ENCODE measurements around the gene CALHM3. TPM values are rescaled to one million over a fixed set of nuclear protein-coding genes. Genes with fewer than 3 reads are reported as not detected.
A peak's percentile ranks its signal among the peaks of the same experiment; 100 is the strongest.
"Not testable (repeated sequence)": the region's sequence is repeated elsewhere in the genome, so short reads cannot be mapped to it uniquely, and the experiment has no call there.

CALHM3 gene
- total RNA-seq, 1 donor from 2014 or later = not detected

DNA sequence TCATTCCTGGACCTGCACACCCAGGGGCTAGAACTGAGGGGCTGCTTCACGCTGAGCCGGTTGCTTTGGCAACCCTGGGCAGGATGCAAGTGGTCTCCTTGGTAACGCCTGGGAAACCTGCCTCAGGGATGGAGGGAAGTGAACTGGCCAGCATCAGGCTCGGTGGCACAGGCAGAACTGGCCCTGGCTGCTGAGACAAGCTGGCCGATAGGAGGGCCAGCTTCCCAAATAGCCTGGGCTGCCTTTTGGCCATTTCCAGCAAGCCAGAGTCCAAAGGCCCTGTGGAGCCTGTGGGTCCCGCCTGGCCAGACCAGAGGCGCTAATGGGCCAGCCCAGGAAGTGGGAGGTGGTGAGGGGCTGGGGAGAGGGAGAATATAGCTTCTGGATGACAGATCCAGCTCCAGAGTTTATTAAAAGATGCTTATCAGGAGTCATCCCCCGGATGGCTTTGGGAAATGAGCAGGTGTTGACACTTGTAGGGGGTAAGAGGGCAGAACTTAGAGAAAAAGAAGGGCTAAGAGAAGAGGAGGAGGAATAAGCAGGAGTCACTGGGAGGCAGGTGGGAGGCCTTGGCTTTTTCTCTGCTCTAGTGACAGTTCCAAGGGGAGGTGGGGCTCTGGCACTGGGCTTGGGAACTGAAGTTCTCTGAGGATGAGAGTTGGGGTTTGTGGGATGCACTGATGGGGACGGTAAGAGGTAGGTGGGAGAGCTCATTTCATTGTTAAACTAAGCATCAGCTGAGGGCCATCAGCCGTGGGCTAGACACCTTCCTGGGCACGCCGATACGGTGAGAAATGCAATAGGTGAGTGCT lies 24.0 kb upstream of the CALHM3 start:
- no peak for DNase-seq (ENCODE audit: low read depth)

DNA sequence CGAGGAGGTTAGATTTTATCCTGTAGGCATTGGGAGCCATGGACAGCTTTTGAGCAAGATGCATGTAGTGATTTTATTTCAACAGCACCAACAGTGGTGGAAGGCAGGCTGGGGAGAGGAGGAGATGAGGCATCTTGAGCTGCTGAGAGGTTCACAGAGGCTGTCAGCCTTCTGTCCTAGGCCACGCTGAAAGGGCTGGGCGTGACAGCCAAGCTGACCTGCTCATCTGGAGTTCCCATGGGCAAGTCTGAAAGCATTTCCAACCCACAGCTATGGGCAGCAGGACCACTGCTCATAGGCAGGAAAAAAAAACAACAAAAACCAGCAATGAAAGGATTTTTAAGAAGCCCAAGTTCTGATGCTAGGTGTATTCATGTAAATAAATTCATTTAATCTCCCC lies 22.1 kb upstream of the CALHM3 start:
- DNase-seq (ENCODE audit: low read depth) = no peak

DNA sequence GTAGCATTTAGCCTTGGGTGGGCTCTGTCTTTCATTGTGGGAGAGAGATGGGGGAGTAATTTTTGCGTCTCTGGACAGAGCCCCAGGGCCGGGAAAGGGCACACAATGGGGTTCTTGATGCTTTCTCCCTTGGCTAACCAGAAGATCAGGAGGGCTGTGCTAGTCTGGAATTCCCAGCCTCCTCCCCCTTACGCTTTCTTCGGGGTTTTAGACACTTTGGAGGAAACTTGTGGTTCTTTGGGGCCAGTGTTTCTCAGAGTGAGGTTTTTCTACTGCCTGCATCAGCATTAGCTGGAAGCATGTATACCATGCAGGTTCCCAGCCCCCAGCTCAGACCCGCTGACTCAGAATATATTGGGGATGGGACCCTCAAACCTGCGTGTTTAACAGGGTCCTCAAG lies 21.4 kb upstream of the CALHM3 start:
- DNase-seq (ENCODE audit: low read depth) = no peak

DNA sequence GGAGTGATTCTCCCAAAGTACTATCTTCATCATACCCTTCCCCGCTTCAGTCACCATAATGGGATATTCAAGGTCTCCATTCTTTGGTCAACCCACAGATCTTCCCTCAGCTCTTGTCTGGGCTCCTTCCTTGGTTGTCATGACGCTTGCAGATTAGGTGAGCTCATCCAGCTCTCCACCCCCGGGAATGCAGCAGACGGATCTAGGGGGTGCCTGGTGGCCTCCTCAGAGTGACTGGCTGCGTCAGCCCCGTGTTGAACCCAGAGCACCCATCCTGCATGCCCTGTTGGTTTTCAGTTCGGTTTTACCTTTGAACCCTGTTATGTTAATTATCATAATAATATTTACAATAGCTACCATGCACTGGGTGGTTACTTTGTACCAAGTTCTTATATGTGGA lies 20.8 kb upstream of the CALHM3 start:
- DNase-seq (ENCODE audit: low read depth) = no peak

DNA sequence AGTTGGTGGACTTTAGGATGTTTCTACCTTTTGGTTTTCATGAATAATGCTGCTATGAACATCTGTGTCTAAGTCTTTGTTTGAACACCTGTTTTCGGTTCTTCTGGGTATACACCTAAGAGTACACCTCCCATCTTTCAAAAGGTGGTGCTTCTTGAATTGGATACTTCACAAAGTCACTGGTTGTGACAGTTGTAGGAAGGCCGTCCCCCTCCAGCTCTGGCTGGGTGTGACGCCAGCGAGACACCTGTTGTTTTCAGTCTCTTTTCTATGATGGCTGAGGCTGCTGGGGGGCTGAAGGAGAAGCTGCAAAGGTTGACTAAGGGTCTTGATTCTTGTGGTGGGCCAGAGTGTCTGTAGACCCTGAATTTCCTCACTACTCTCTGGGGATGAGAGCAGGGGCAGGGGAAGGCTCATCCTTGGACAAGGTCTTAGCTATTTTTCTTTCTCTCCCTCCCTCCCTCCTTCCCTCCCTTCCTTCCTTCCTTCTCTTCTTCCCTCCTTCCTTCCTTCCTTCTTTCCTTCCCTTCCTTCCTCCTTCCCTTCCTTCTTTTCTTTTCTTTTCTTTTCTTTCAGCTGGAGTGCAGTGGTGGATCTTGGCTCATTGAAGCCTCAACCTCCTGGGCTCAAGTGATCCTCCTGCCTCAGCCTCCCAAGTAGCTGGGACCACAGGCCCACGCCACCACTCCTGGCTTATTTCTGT lies 20.0 kb upstream of the CALHM3 start:
- DNase-seq (ENCODE audit: low read depth) = peak; percentile 64

DNA sequence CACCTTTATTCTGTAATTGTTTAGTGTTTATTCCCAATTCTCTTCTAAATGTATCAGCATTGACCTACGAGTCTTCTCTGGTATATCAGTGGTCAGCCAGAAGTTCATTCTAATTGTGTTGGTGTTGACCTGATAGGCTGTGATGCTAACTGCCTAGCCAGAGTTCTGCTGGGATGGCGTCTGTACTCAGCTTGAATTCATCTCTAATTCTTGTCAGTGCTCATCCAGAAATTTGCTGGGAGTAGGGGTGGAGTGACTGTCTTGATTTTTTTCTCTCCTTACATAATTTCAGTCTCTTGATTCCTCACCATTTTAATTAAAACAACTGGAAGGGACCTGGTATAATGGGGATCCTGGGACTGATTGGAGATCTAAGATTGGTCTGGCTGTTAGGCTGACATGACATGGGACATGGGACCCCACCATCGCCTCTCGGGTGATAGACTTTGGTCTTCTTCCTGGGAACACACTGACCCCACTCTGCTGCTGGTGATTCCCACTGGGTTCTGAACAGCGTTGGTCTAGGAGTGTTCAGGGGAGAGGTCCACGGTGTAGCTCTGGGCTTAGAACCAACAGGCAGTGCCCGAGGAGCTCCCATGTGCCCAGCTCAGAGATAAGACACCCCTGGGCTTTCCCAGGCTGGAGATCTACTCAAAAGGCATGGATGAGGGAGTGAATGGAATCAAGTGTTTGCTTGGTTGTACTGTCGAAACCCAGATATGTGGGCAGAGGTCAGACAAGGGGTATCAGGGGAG lies 18.3 kb upstream of the CALHM3 start:
- no peak for DNase-seq (ENCODE audit: low read depth)

DNA sequence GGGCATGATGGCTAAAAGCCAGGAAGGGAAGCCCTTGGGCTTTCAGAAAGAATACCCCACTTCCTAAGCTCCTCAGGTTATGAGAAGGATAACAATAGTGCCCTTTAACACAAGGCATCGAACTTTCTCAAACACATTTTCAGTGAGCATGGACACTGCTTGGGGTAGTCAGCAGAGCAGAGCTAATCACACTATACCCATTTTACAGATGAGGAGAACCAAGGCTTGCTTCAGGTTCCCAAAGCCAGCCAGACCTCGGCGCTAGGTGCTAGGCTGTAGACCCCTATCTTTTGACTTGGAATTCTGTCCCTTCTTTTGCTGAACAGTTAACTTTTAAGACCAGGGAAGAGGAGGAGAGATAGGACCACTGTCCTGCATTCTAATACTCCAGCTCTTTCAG lies 16.3 kb upstream of the CALHM3 start:
- no peak for DNase-seq (ENCODE audit: low read depth)

DNA sequence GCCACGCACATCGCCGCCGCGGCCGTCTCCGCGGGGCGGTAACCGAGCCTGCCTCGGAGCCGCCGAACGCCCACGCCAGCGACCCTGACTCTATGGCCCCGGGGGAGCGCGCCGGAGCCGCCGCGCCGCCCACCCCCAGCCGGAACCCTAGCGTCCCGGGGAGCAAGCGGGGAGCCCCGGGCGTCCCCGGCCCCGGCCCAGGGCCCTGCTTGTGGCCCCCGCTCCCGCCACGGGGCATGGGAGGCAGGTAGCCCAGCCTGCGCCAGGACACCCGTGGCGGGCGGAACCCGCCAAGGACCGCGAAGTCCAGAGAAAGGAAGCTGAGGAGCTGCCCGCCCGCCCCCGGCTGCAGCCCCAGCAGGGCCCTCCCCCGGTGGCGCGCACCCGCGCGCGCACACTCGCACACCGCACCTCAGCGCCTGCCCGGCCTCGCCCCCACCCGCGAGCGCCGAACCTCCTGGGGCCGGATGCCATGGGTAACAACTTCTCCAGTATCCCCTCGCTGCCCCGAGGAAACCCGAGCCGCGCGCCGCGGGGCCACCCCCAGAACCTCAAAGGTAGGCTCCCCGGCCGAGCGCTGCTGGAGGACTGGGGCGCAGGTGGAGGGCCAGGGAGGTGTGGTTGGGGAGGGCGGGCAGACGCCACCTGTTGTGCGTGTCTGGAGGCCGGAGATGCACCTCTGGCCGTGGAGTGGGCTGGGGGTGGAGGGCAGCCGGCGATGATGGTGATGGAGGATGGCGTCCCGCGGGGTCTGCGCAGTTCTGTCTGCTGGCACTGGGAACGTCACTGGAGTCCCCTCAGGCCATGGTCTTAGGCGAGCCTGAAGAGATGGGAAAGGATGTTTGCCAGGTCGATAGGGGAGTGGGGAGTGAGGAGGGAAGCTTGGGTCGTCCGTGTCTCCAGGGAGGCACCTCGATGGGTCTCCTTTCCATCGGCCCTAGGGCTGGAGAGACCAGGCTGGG lies 15.2 kb upstream of the CALHM3 start:
- DNase-seq (ENCODE audit: low read depth) = no peak

DNA sequence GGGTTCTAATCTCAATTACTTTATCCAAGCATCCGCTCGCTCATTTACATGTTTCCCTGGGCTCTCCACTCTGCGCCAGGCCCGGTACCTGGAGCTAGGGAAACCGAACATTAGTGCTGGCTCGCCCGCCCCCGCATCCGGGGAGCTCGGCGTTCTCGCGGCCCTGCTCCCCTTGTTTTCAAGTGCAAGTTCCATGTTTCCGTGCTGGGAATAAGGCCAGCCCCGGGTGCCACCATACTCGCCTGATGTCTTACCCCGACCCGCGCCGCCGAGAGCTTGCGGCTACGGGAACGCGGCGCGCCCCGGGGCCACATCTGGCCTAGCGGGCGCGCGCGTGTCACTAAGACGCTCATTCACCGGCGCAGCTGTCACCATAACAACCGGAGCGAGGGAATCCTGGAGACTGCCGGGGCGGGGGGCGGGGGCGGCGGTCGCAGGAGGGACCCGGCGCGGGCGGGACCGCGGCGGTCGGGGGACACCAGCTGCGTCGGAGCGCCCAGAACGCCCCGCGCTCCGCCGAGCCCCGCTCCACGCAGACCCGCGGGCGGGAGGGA lies 14.4 kb upstream of the CALHM3 start, which contains the start of gene NEURL1:
TSS of gene NEURL1 (plus strand) at position 344 of the 554 bp plus-strand sequence. CDS start 683 bp downstream, outside the sequence.
- DNase-seq (ENCODE audit: low read depth) = peak; percentile 52

DNA sequence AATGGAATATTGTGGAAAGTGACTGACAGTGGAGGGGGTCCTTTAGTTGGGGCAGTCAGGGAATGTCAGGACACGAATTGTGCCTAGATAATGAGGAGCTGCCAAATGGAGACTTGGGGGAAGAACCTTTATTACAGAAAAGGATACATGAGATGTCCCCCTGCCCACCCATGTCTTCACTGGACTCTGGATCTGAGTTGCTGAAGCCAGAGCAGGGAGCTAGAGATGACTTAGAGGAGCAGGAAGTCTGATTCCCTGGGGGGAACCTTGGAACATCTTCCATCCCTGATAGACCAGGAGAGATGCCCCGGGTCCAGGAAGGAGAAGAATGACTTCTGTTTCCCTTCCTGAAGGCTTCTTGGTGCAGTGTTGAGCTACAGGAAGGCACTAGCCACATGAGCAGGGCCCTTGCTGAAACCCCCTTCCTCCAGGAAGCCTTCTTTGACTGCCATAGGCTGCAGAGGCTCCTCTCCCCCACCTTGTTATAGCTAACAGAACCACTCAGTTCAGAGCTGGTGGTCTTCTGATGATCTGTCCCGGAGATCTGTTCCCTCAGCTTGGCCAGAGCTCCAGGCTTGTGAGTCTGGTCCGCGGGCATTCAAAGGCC lies 13.7 kb upstream of the CALHM3 start:
- DNase-seq (ENCODE audit: low read depth) = no peak

DNA sequence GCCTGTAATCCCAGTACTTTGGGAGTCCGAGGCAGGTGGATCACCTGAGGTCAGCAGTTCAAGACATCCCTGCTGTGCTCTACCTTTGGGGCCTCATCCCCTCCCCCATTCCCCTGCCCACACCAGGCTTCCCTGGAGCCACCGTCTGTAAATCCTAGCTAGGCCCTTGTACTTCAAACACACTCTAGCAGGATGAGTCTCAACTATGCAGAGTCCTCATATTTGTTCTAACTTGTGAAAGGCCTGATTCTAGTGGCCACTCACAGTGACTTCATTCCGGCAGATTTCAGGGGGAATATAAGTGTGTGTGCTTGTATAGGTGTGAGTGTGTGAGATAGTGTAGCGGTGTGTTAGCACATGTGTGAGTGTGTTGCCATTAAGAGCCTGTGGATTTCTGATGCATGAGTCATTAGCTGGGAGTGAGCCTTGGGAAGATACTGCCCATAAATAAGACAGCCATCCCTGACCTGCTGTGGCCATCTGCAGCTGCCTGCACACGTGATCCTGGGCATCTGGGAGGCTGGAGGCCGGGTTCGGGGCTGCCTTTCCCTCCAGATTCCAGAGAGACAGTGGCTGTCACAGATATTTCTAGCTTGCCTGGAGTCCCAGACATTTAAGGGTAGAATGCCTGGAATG lies 12.8 kb upstream of the CALHM3 start:
- peak; percentile 98 for DNase-seq (ENCODE audit: low read depth)

DNA sequence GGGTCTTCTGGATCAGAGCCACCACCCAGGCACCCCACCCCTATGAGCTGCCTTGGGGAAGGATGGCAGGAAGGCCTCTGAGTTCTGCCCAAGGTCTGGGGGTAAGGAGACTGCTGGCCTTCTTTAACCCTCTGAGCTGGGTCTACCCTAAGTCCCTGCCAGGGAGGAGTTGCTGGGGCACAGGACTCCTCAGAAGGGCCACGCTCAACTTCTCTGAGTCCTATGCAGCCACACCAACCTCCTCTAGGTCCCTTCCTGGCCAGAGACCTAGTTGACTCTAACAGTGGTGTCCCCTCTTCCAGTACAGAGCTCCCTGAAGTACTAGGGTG lies 11.9 kb upstream of the CALHM3 start:
- no peak for DNase-seq (ENCODE audit: low read depth)

DNA sequence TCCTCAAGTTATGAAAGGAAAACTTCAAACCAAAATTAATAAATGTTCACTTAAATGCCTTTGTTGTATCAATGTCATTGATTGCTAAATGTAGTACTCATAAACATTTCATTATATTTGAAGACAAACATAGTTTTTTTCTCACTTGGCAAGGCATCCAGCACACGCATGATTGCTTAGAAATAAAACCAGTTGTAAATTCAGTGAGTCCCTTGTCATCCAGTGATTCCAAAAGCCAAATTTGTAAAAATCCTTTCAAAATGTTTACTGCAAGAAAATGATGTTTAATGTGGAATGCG lies 8.3 kb upstream of the CALHM3 start:
- no peak for DNase-seq (ENCODE audit: low read depth)

DNA sequence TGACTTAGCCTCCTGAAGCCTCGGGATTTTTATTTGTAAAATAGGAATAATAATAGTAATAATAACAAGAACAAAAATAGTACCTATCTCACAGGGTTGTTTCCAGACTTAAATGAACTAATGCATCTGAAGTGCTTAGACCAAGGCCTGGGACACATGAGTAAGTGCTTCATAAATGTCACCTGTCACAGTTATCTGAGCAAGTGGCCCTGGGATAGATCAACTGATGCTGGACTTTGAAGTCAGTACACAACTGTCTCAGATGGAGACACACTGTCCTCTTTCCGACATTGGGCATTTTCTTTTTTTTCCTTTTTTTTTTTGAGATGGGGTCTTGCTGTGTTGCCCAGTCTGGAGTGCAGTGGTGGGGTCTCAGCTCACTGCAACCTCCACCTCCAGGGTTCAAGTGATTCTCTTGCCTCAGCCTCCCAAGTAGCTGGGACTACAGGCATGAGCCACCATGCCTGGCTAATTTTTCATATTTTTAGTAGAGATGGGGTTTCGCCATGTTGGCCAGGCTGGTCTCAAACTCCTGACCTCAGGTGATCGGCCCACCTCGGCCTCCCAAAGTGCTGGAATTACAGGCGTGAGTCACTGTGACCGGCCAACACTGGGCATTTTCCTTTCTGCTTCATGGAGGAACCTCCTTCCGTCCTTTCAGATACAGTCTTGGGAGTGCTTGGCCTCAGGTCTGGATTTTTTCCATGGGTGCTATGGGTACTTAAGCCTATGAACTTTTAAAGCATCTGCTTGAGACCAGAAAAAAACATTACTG lies 7.8 kb upstream of the CALHM3 start:
- not testable (repeated sequence) for DNase-seq (ENCODE audit: low read depth)

DNA sequence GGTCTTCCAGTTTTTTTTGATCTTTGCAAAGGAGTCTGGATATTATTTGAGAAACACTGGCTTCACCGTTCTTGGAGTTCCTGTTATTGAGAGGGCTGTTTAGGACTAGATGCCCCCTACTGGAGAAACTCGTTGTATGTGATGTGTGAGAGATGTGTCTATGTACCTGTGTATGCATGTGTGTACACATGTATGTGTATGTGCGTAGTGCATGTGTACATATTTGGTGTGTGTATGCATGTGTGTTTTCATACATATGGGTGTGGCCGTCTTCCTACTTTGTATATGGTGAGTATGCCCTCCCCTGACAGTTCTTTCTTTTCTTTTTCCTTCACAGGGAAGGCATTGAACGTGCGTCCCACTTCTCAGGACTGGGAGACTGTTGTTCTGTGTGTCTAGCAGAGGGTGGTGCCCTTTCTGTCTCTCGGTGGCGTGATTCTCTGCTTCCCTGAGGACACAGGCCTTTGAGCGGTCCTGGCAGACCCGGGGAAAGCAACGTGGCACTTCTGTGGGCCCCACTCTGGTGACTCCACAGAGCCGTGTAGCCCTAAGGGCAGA lies 3.0 kb upstream of the CALHM3 start:
- peak; percentile 67 for DNase-seq (ENCODE audit: low read depth)

DNA sequence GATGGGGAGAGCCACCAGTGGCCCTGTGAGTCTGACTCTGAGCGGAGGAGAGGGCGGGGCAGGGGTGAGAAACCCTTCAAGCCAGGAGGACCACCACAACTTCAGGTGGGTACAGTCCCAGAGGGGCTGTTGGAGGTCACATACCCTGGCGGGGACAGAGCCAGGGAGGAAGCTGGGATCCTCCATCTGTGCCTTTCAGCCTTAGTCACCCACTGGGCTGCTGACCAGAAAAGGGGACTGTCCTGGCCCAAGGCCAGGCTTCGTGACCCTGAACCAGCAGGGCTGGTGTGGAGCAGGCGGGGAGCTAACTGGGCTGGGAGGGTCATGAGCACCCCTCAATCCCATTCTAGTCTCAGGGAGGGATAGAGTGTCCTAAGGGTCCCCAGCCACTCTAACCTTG lies 1.5 kb upstream of the CALHM3 start:
- peak; percentile 78 for DNase-seq (ENCODE audit: low read depth)

DNA sequence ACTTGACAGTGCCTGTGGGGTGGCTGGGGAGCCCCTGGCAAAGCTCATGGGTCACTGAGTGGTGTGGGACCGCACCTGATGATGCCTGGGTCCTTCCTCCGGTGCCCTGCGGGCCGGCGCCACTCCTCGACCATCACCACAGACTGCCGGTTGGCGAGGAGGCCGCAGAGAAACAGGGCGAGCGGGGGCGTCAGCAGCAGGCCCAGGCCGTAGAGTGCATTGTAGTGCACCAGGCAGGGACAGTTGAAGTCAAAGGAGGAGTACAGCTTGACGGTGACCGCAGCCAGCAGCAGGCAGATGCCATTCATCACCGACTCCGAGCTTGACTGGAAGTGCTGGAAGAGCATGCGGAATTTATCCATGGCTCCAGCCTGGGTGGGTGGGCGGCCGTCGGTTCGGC lies 369 bp downstream of the CALHM3 start:
- DNase-seq (ENCODE audit: low read depth) = no peak

DNA sequence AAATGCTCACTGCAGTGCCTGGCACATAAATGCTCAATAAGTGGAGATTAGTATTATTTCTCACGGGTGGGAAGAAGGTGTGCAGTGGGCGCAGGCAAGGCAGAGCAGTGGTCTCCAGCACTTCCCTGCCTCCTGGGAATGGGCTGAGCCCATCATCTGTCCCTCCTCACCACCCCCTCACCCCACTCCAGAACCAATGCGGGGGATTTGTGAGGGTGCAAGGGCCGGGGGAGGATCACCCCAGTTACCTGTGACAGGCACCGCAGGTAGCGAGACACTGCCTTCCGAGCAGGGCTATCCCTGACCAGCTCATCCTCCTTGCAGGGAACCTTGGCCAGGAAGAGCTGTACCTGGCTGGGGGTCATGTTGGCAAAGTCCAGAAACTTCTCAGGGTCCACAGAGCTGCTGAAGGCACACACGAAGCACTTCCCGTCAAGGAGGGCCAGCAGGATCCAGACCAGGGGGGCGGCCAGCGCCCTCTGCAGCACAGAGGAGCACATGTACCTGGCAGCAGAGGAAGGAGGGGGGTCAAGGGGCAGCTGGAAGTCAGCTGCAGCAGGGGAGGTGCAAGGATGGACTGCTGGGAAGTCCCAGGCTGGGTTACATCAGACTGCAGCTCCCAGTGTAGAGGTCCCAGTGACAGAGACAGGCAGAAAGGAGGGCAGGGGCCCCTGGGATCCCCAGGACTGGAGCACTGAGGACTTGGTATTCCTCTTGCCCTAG lies 2.8 kb downstream of the CALHM3 start:
- DNase-seq (ENCODE audit: low read depth) = no peak

Measured in myocyte (in vitro differentiated cells).